Transverse colon (tissue), 4 donors: ENCODE data around the gene SPATA19. TPM values are rescaled to one million over a fixed set of nuclear protein-coding genes. Genes with fewer than 3 reads are reported as not detected.

Experiments used
- DNase-seq: peaks from one replicate; pipeline ENCODE4 v3.0.0-alpha.2; 2019
- H3K27ac ChIP-seq, 4 donors: fragments of 200-600 bp; sonication (generic); 2 replicates each; pipeline ENCODE4 v1.5.1; 2016 to 2018; ENCODE audit warnings: inconsistent platforms in 4 of 4
- H3K27me3 ChIP-seq: fragments of 200-600 bp; sonication (generic); 2 replicates; pipeline ENCODE4 v1.5.1; 2017; ENCODE audit warnings: inconsistent platforms
- H3K36me3 ChIP-seq, 4 donors: fragments of 200-600 bp; sonication (generic); 2 replicates each; pipeline ENCODE4 v1.5.1; 2017 to 2019; ENCODE audit warnings: inconsistent platforms in 4 of 4
- H3K4me1 ChIP-seq, 4 donors: fragments of 200-600 bp; sonication (generic); 2 replicates each; pipeline ENCODE4 v1.5.1; 2017 to 2020; ENCODE audit warnings: inconsistent platforms in 4 of 4
- H3K4me3 ChIP-seq, 4 donors: fragments of 200-600 bp; sonication (generic); 1 replicate in 1 of 4; 2 replicates in 3 of 4; pipeline versions ENCODE4 v1.5.1 to v1.6.1; 2017 to 2019; ENCODE audit warnings: inconsistent platforms in 4 of 4
- H3K9me3 ChIP-seq, 2 donors: fragments of 200-600 bp; sonication (generic); 2 replicates each; pipeline ENCODE4 v1.5.1; 2017 to 2019; ENCODE audit warnings: inconsistent platforms in 2 of 2
- CTCF ChIP-seq, 5 experiments: fragments of 200-600 bp in 3 of 5; fragments of 450-650 bp in 2 of 5; sonication (generic) in 3 of 5; IDR thresholded peaks; 1 replicate in 2 of 5; 2 replicates in 3 of 5; pipeline ENCODE4 v1.5.1; 2016 to 2017; ENCODE audit warnings: antibody characterized with exemption in 5 of 5, inconsistent platforms in 3 of 5, mild to moderate bottlenecking in 2 of 5, moderate library complexity in 1 of 5
- EP300 ChIP-seq: sonication (generic); formaldehyde crosslinking; IDR thresholded peaks from one replicate; pipeline ENCODE4 v1.6.1; 2017; ENCODE audit warnings: antibody characterized with exemption, low read depth
- POLR2A ChIP-seq: fragments of 450-650 bp; IDR thresholded peaks from one replicate; pipeline ENCODE4 v1.6.1; 2016; ENCODE audit warnings: antibody characterized with exemption, mild to moderate bottlenecking, moderate library complexity
- POLR2AphosphoS5 ChIP-seq, 3 donors: sonication (generic); formaldehyde crosslinking; IDR thresholded peaks; one replicate each; pipeline ENCODE4 v1.6.1; 2016; ENCODE audit warnings: antibody characterized with exemption in 3 of 3
- WGBS, 2 donors: methylation state at CpG; one replicate each; pipeline ENCODE4 v1.1.5; 2018; ENCODE audit warnings: low coverage in 1 of 2; 5-methylcytosine and 5-hydroxymethylcytosine counted together
- in situ Hi-C, 4 donors: fragments of 200-750 bp; cut with MboI; loops; one replicate each; pipeline versions ENCODE4 v1.15.0 to v1.15.1; 2017; ENCODE audit warnings: low sequenced_read_pairs in 3 of 4, low pct_ligation_motif_present in 1 of 4, low pct_unique_long_range_greater_than_20kb in 1 of 4
- intact Hi-C: fragments of 100-400 bp; cut with DNase I; formaldehyde crosslinking; loops from one replicate; pipeline ENCODE4 v1.15.1; 2023; ENCODE audit warnings: low total_unique reads
- total RNA-seq, 4 donors: library from RNA; depleted of rRNA; stranded (reverse); fragments of >200 nt; gene quantifications; one replicate each; pipeline ENCODE4 v1.1.0, GENCODE V29; 2016

SPATA19 gene
- total RNA-seq, 4 donors from 2014 or later: not detected

DNA sequence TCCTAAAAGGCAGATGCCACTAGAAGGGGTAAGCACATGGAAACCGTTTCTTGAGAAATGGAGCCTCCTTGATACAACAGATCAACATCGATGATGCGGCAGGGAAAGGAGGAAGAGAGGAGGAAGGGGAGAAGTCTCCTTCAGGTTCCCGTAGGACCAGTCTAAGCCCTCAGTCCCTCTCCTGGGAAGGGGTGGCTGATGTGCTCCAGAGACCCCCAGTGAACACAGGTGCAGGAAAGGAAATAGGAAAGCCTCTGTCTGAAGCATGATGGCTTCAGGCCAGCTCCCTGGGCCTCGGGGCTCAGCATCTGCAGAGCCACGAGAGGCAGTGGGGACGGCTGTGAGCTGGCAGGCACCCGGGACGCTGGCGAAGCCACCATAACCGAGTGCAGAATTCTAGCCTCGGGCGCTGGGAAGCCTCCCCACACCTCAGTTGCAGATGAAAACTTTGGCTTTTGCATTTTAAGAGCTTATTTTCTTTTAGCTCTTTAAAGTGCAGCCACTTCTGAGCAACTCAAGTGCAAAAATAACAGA is 1.8 kb downstream of the SPATA19 start:
- Histone ChIP-seq H3K36me3 (no peaks in the 10 kb centered on the region), H3K27ac (no peak overlapping the region), H3K4me3 (no peak overlapping the region), H3K9me3 (no peaks in the 10 kb centered on the region), H3K4me1 (no peaks in the 10 kb centered on the region), H3K27me3 (no peaks in the 10 kb centered on the region)
- intact Hi-C loops: no loop called here
- no peak for DNase-seq
- WGBS, 2 donors: 74% methylated on average over 13 of the region's 13 CpGs; no CpG with 5 or more reads in 1 of the 2 donors
- TF ChIP-seq POLR2AphosphoS5 (IDR thresholded peaks at IDR 0.05) (no peak), EP300 (no peak), POLR2A (no peak), CTCF (IDR thresholded peaks at IDR 0.05) (no peak)
- in situ Hi-C loops: no loop called here

- in situ Hi-C loops: no loop called here
Observed at GRCh38 chr11:133842730-133843129, 2.6 kb downstream of the SPATA19 start.

GRCh38 chr11:133842053-133842452 is 3.3 kb downstream of the SPATA19 start:
- intact Hi-C loops: no loop called here
- in situ Hi-C loops: no loop called here
- DNase-seq: no peak
- Histone ChIP-seq H3K9me3 (peaks cover 0 to 5% of the 10 kb centered on the region in 2 donors), H3K4me1 (no peaks in the 10 kb centered on the region), H3K36me3 (no peaks in the 10 kb centered on the region), H3K4me3 (no peak overlapping the region), H3K27me3 (no peaks in the 10 kb centered on the region), H3K27ac (no peak overlapping the region)
- WGBS, 2 donors: 88% methylated on average over 7 of the region's 7 CpGs; no CpG with 5 or more reads in 1 of the 2 donors
- no peak for TF ChIP-seq EP300
- TF ChIP-seq CTCF (IDR thresholded peaks at IDR 0.05): no peak
- no peak for TF ChIP-seq POLR2AphosphoS5 (IDR thresholded peaks at IDR 0.05)
- TF ChIP-seq POLR2A: no peak

More at GRCh38 chr11:133842730-133843129, 2.6 kb downstream of the SPATA19 start:
- no peaks in the 10 kb centered on the region for H3K4me1 ChIP-seq
- no peaks in the 10 kb centered on the region for H3K36me3 ChIP-seq
- intact Hi-C loops: no loop called here
- no peak for DNase-seq
- peaks cover 0 to 5% of the 10 kb centered on the region in 2 donors for H3K9me3 ChIP-seq
- no peak overlapping the region for H3K27ac ChIP-seq
- TF ChIP-seq POLR2AphosphoS5 (IDR thresholded peaks at IDR 0.05) (no peak), POLR2A (no peak), EP300 (no peak), CTCF (IDR thresholded peaks at IDR 0.05) (no peak)
- H3K4me3 ChIP-seq: no peak overlapping the region
- H3K27me3 ChIP-seq: no peaks in the 10 kb centered on the region
- 45 to 66% methylated on average over 2 to 5 of the region's 5 CpGs for WGBS, 2 donors

- Histone ChIP-seq H3K27me3 (no peaks in the 10 kb centered on the region), H3K4me3 (no peak overlapping the region), H3K36me3 (no peaks in the 10 kb centered on the region), H3K9me3 (peaks cover 0 to 5% of the 10 kb centered on the region in 2 donors), H3K4me1 (no peaks in the 10 kb centered on the region), H3K27ac (no peak overlapping the region)
- intact Hi-C loops: no loop called here
- in situ Hi-C loops: no loop called here
- TF ChIP-seq CTCF (IDR thresholded peaks at IDR 0.05) (no peak), POLR2AphosphoS5 (IDR thresholded peaks at IDR 0.05) (no peak), POLR2A (no peak), EP300 (no peak)
- DNase-seq: no peak
- WGBS, 2 donors: 73% methylated on average over 12 of the region's 12 CpGs; no CpG with 5 or more reads in 1 of the 2 donors
Observed at GRCh38 chr11:133841279-133842043, 3.9 kb downstream of the SPATA19 start.
